GM18507 (cell line): ENCODE data around the gene BOD1L2.

ENCODE experiments used
- DNase-seq: peaks from one replicate; pipeline ENCODE4 v3.0.0; 2011; ENCODE audit warnings: low read depth; ENCODE audit not compliant: insufficient read length; ENCODE audit errors: extremely low spot score
- FAIRE-seq: peaks from 2 replicates; lab custom pipeline; 2011; peaks lifted over from hg19 to GRCh38; lab: Jason Lieb, UNC

BOD1L2 gene

GRCh38 chr18:57146956-57147636, at the start of gene BOD1L2:
BOD1L2 (plus strand) TSS chr18:57147087; CDS start chr18:57147313, 226 bp downstream.
- FAIRE-seq = no peak
- no peak for DNase-seq

GRCh38 chr18:57107140-57107832, 39.6 kb upstream of the BOD1L2 start:
- no peak for DNase-seq
- no peak for FAIRE-seq

GRCh38 chr18:57110290-57110689, 36.6 kb upstream of the BOD1L2 start:
- DNase-seq (no peak), FAIRE-seq (no peak)

GRCh38 chr18:57113799-57114420, 33.0 kb upstream of the BOD1L2 start:
- DNase-seq (no peak), FAIRE-seq (no peak)

GRCh38 chr18:57116598-57117132, 30.2 kb upstream of the BOD1L2 start:
- FAIRE-seq (no peak), DNase-seq (no peak)

GRCh38 chr18:57121542-57122112, 25.3 kb upstream of the BOD1L2 start:
- FAIRE-seq (no peak), DNase-seq (no peak)

- no peak for FAIRE-seq
- no peak for DNase-seq
Observed at GRCh38 chr18:57122936-57123510, 23.9 kb upstream of the BOD1L2 start.

GRCh38 chr18:57125627-57126026, 21.3 kb upstream of the BOD1L2 start:
- FAIRE-seq (no peak), DNase-seq (no peak)

- DNase-seq (no peak), FAIRE-seq (no peak)
Observed at GRCh38 chr18:57128220-57128932, 18.5 kb upstream of the BOD1L2 start.

- no peak for FAIRE-seq
Observed at GRCh38 chr18:57131101-57131500, 15.8 kb upstream of the BOD1L2 start.

GRCh38 chr18:57131782-57132181, 15.1 kb upstream of the BOD1L2 start:
- no peak for DNase-seq
- no peak for FAIRE-seq

More at GRCh38 chr18:57131101-57131500, 15.8 kb upstream of the BOD1L2 start:
- DNase-seq = no peak

GRCh38 chr18:57134618-57135135, 12.2 kb upstream of the BOD1L2 start:
- no peak for FAIRE-seq
- DNase-seq = no peak

- DNase-seq (no peak), FAIRE-seq (no peak)
Observed at GRCh38 chr18:57135699-57136098, 11.2 kb upstream of the BOD1L2 start.

- no peak for FAIRE-seq
- no peak for DNase-seq
Observed at GRCh38 chr18:57137847-57138246, 9.0 kb upstream of the BOD1L2 start.

GRCh38 chr18:57141208-57142129, 5.4 kb upstream of the BOD1L2 start:
- no peak for DNase-seq

GRCh38 chr18:57142324-57142723, 4.6 kb upstream of the BOD1L2 start:
- DNase-seq = no peak
- FAIRE-seq = no peak

More at GRCh38 chr18:57141208-57142129, 5.4 kb upstream of the BOD1L2 start:
- FAIRE-seq = no peak

- no peak for FAIRE-seq
- DNase-seq = no peak
Observed at GRCh38 chr18:57143265-57143664, 3.6 kb upstream of the BOD1L2 start.

- DNase-seq = no peak
- no peak for FAIRE-seq
Observed at GRCh38 chr18:57148263-57148662, 1.4 kb downstream of the BOD1L2 start.
